ENCODE data around the gene DNAH6.

Gene DNAH6

DNA sequence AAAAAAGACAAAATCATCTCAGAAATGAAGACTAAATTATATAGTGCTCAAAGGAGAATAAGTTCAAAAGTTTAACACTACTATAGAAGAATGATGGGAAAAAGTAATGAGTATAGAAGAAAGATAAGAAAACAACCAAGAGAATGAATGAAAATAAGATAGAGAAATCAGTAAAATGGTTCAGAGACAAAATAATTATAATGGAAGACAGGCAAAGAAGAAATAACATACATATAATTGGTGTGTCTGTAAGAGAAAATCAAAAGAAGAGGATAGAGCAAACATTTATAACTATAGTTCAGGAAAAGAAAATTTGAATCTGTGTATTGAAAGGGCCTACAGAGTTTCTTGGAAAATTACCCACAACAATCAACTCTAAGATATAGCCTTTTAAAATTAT lies 43.5 kb downstream of the DNAH6 start:
- H3K4me3 ChIP-seq (ENCODE audit: low read depth, low read length), result no peak overlapping the region
- no peak for DNase-seq (ENCODE audit: low read depth)
- TF ChIP-seq, protein P1, sequence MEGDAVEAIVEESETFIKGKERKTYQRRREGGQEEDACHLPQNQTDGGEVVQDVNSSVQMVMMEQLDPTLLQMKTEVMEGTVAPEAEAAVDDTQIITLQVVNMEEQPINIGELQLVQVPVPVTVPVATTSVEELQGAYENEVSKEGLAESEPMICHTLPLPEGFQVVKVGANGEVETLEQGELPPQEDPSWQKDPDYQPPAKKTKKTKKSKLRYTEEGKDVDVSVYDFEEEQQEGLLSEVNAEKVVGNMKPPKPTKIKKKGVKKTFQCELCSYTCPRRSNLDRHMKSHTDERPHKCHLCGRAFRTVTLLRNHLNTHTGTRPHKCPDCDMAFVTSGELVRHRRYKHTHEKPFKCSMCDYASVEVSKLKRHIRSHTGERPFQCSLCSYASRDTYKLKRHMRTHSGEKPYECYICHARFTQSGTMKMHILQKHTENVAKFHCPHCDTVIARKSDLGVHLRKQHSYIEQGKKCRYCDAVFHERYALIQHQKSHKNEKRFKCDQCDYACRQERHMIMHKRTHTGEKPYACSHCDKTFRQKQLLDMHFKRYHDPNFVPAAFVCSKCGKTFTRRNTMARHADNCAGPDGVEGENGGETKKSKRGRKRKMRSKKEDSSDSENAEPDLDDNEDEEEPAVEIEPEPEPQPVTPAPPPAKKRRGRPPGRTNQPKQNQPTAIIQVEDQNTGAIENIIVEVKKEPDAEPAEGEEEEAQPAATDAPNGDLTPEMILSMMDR (IDR thresholded peaks at IDR 0.05; ENCODE audit: low read depth, low read length, missing control alignments), result no peak

DNA sequence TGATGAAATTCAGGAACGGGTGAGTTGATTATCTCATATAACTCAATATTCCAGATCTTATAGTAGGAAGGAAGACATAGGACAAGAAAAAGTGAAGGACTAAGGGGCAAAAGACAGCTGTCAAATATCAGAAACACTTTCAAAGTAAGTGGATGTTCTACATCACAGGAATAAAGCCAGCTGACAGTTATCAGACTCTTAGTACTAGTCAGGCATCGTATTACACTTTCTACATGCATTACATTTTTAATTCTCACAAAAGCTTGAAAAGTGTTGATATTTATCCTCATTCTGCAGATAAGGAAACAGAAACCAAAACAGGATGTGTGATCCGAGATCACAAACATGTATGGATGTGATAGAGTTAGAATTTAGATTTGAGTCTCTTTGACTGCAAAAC lies 63.4 kb downstream of the DNAH6 start:
- H3K4me3 ChIP-seq (ENCODE audit: low read depth, low read length), result no peak overlapping the region
- TF ChIP-seq, protein P1 (IDR thresholded peaks at IDR 0.05; ENCODE audit: low read depth, low read length, missing control alignments), result no peak
- DNase-seq (ENCODE audit: low read depth), result no peak

DNA sequence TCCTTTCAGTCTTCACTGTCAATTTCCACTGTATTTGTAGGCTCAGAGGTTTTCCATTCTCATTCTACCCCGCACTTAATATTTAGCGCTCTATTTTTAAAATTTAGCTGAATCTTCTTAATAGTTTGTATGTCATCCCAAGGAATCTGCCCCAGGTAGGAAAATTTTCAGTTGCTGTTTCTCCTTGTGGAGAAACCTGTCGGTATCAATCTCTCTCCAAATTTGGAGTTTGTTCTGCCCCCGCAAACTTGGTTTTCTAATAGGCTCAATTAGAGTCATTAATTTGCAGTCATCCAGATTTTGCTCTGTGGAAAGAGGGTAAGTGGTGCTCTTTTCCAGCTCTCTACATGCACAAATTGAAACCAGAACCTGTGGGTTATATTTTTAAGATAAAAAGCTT lies 87.6 kb downstream of the DNAH6 start:
- no peak overlapping the region for H3K4me3 ChIP-seq (ENCODE audit: low read depth, low read length)
- no peak for DNase-seq (ENCODE audit: low read depth)
- TF ChIP-seq, protein P1 (IDR thresholded peaks at IDR 0.05; ENCODE audit: low read depth, low read length, missing control alignments), result no peak

DNA sequence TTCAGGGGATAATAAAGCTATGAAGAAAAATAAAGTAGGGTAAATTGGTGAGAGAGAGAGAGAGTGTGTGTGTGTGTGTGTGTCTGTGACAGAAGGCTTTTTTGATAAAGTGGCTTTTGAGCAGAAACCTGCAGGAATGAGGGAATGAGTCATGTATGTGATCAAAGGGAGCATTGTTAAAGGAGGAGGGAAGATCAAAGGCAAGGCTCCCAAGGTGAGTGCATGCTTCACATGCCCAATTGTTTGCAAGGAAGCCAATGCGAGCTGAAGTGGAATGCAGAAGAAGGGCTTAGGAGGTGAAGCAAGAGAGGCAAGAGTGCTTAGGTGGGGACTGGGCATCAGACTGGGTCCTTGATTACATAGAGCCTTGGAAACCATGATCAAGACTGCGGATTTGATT lies 96.8 kb downstream of the DNAH6 start:
- H3K4me3 ChIP-seq (ENCODE audit: low read depth, low read length), result no peak overlapping the region
- TF ChIP-seq, protein P1 (IDR thresholded peaks at IDR 0.05; ENCODE audit: low read depth, low read length, missing control alignments), result no peak
- no peak for DNase-seq (ENCODE audit: low read depth)

DNA sequence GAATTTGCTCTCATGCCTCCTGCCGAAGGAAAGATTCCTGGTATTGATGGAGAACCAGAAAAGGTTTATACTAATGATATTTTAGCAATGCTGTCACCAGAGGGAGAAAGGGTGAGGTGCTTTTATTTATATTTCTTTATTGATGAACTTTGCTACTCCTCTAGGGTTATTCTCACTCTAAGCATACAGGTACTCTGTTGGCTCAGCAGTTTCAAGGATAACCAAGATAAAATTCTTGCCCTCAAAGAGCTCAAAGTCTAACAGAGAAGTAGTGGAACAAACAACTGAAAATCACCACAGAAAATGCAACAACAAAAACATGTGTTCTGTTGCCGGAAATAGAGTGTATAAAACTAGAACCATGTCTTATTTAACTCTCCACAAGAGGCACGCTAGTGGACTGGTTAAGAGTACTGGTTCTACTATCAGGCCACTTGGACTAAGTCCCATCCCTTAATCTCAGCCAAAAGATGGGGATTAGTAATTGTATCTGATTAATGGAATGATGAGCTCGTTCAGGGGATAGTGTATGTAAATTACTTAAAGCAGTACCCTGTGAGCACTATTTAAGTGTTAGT lies 103.6 kb downstream of the DNAH6 start:
- no peak for DNase-seq (ENCODE audit: low read depth)
- no peak overlapping the region for H3K4me3 ChIP-seq (ENCODE audit: low read depth, low read length)
- TF ChIP-seq, protein P1 (IDR thresholded peaks at IDR 0.05; ENCODE audit: low read depth, low read length, missing control alignments), result no peak

DNA sequence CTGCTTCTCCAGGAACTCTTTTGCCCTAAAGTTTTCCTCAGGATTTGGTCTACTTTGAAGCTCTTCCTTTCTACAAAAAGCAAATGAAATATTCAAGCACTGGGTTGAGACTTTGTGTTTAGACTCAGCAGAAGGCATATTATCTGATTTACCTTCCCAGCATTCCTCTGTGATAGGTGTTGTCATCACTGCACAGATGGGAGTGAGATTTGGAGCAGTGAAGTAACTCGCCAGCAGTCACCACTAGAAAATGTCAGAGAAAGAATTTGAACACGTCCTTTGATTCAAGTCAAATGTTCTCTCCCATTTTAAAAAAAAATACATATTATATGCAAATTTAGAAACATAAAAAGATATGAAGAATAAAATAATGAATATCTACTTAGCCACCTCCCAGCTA lies 112.2 kb downstream of the DNAH6 start:
- no peak for DNase-seq (ENCODE audit: low read depth)
- TF ChIP-seq, protein P1 (IDR thresholded peaks at IDR 0.05; ENCODE audit: low read depth, low read length, missing control alignments), result no peak
- H3K4me3 ChIP-seq (ENCODE audit: low read depth, low read length), result no peak overlapping the region

DNA sequence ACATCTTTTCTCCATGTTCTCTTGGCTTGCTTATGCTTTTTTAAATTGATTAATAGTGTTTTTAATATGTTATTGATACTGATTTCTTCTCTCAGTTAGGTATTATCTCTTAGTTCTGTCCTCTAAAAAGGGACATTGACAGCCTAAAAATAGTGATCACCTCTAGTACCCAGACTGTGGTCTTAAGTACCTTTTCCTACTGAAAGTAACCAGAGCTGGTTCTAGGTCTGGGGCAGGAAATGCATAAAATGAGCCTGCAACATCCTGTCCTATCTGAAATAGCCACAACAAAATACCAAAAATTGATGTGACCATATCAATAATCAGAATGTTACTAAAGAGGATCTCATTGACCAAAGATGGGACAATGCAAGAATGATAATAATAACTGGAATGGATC lies 113.3 kb downstream of the DNAH6 start:
- TF ChIP-seq, protein P1 (IDR thresholded peaks at IDR 0.05; ENCODE audit: low read depth, low read length, missing control alignments), result no peak
- no peak overlapping the region for H3K4me3 ChIP-seq (ENCODE audit: low read depth, low read length)
- no peak for DNase-seq (ENCODE audit: low read depth)
